Naive thymus-derived CD4-positive, alpha-beta T cell (primary cell): ENCODE data around the gene F5. TPM values are rescaled to one million over a fixed set of nuclear protein-coding genes. Genes with fewer than 3 reads are reported as not detected.
"Not testable (repeated sequence)": the region's sequence is repeated elsewhere in the genome, so short reads cannot be mapped to it uniquely, and the experiment has no call there.

Experiments used
- ATAC-seq: fragments of 150-1000 bp; cut with Tn5 transposase; 2 replicates; pipeline ENCODE4 v1.10.0; 2021; ENCODE audit warnings: mild to moderate bottlenecking, moderate library complexity
- CTCF ChIA-PET: fragments of 350-600 bp; sonication (Branson Sonifier 250); formaldehyde crosslinking; loops from one replicate; lab custom pipeline; 2021; ENCODE audit warnings: antibody characterized with exemption; lab: Charles Lee
- POLR2A ChIA-PET: fragments of 350-600 bp; sonication (Branson Sonifier 250); formaldehyde crosslinking; loops from one replicate; lab custom pipeline; 2021; ENCODE audit warnings: antibody characterized with exemption, inconsistent platforms; lab: Charles Lee
- DNase-seq, 9 donors: peaks; one replicate each; pipeline versions ENCODE4 v3.0.0 to v3.0.0-alpha.2; 2020 to 2022; ENCODE audit warnings: mixed read lengths in 1 of 9
- H3K27ac ChIP-seq: one replicate; pipeline ENCODE4 v1.7.0; 2013; ENCODE audit warnings: mild to moderate bottlenecking, low read depth, low read length, moderate library complexity
- H3K27me3 ChIP-seq, 2 donors: one replicate each; pipeline ENCODE4 v1.7.0; 2013; ENCODE audit warnings: low read length in 2 of 2, mild to moderate bottlenecking in 2 of 2, moderate library complexity in 2 of 2; ENCODE audit not compliant: control insufficient read depth in 2 of 2, insufficient read depth in 2 of 2
- H3K36me3 ChIP-seq, 3 experiments: 1 replicate in 2 of 3; 2 replicates in 1 of 3; pipeline ENCODE4 v1.7.0; 2013; ENCODE audit warnings: low read length in 3 of 3, mild to moderate bottlenecking in 3 of 3, moderate library complexity in 1 of 3; ENCODE audit not compliant: insufficient read depth in 3 of 3, control insufficient read depth in 2 of 3
- H3K4me1 ChIP-seq, 2 donors: one replicate each; pipeline ENCODE4 v1.7.0; 2013; ENCODE audit warnings: low read length in 2 of 2, mild to moderate bottlenecking in 2 of 2, moderate library complexity in 1 of 2; ENCODE audit not compliant: control insufficient read depth in 2 of 2, insufficient read depth in 2 of 2
- H3K4me3 ChIP-seq: 2 replicates; pipeline ENCODE4 v1.7.0; 2013; ENCODE audit warnings: mild to moderate bottlenecking, low read length
- H3K9me3 ChIP-seq, 3 experiments: 1 replicate in 2 of 3; 2 replicates in 1 of 3; pipeline ENCODE4 v1.7.0; 2013; ENCODE audit warnings: low read length in 3 of 3; ENCODE audit not compliant: control insufficient read depth in 2 of 3
- H3K27ac Mint-ChIP-seq, 9 donors: one replicate each; pipeline ENCODE4 v1.8.0; 2020 to 2022; ENCODE audit warnings: mixed read lengths in 9 of 9, mild to moderate bottlenecking in 8 of 9, moderate library complexity in 5 of 9, inconsistent platforms in 2 of 9
- H3K27me3 Mint-ChIP-seq, 5 donors: one replicate each; pipeline ENCODE4 v1.8.0; 2021 to 2022; ENCODE audit warnings: mixed read lengths in 5 of 5, mild to moderate bottlenecking in 1 of 5
- H3K36me3 Mint-ChIP-seq, 5 donors: one replicate each; pipeline ENCODE4 v1.8.0; 2020 to 2022; ENCODE audit warnings: mixed read lengths in 5 of 5, mild to moderate bottlenecking in 3 of 5, inconsistent platforms in 1 of 5
- H3K4me1 Mint-ChIP-seq, 7 donors: one replicate each; pipeline ENCODE4 v1.8.0; 2020 to 2022; ENCODE audit warnings: mixed read lengths in 7 of 7, mild to moderate bottlenecking in 3 of 7, inconsistent platforms in 1 of 7
- H3K4me3 Mint-ChIP-seq, 10 donors: one replicate each; pipeline ENCODE4 v1.8.0; 2020 to 2022; ENCODE audit warnings: mild to moderate bottlenecking in 10 of 10, mixed read lengths in 10 of 10, moderate library complexity in 6 of 10, inconsistent platforms in 2 of 10
- H3K9me3 Mint-ChIP-seq, 11 donors: one replicate each; pipeline ENCODE4 v1.8.0; 2020 to 2022; ENCODE audit warnings: mixed read lengths in 11 of 11, mild to moderate bottlenecking in 4 of 11, inconsistent platforms in 1 of 11, moderate library complexity in 1 of 11
- intact Hi-C, 2 donors: fragments of 100-400 bp; cut with micrococcal nuclease; formaldehyde crosslinking; loops; one replicate each; pipeline ENCODE4 v1.15.1; 2023
- polyA plus RNA-seq, 2 donors: library from polyadenylated mRNA; unstranded; fragments of 300-500 nt; fragmentation: Illumina TruSeq; gene quantifications; one replicate each; pipeline ENCODE4 v1.2.3, GENCODE V29; 2021
- total RNA-seq, 6 experiments: library from RNA in 5 of 6; stranded (reverse) in 5 of 6; gene quantifications; 1 replicate in 5 of 6; 2 replicates in 1 of 6; pipeline ENCODE4 v1.2.3 and lab custom pipeline; 2021 to 2026

The F5 gene
- total and polyA plus RNA-seq, 7 experiments from 2014 or later: 1.2 to 14.6 (median 3.8) TPM

DNA sequence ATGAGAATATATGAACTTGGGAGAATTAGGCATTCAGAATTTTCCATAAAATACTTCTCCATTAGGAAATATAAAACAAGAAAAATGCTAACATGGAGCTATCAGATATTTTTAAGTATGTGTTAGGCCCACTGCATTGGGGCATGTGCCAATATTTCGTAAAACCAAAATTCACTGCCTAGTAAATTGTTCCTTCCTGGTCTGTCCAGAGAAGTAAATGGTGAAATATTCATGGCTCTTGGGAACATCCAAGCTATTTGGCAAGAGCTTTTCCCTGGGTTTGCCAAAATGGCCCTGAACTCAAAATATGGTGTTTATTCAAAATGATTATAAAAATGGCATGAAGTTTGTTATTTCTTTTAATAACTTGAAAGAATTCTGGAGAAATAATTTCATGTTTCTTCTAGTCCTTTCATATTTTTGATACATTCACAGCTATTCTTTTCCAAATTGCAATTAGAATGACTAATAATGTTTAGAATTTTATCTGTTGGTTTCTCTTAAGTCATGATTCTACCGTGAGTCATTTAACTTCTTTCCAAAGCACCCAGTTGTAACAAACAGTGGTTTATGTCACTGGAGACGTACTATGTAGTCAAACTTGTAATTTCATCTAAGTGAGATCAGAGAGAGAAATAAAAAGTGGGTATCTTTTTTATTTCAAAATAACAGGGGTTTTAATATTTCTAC, 74.8 kb downstream of the F5 start:
- peaks cover 0 to 19% (median 12%) of the 10 kb centered on the region in 7 donors for H3K4me1 Mint-ChIP-seq
- ChIA-PET CTCF (no interaction called here), POLR2A (no interaction called here)
- H3K27ac Mint-ChIP-seq: no peak overlapping the region
- H3K27ac ChIP-seq: no peak overlapping the region
- H3K36me3 Mint-ChIP-seq: peaks cover 0 to 19% (median 4%) of the 10 kb centered on the region in 5 donors
- intact Hi-C loops: no loop called here
- H3K9me3 ChIP-seq: no peaks in the 10 kb centered on the region
- H3K27me3 Mint-ChIP-seq: no peaks in the 10 kb centered on the region
- ATAC-seq (no peak), DNase-seq (no peak)
- no peaks in the 10 kb centered on the region for H3K27me3 ChIP-seq
- peaks cover 0 to 9% of the 10 kb centered on the region in 2 donors for H3K4me1 ChIP-seq
- peaks cover 0 to 2% (median 0%) of the 10 kb centered on the region in 11 donors for H3K9me3 Mint-ChIP-seq
- no peaks in the 10 kb centered on the region for H3K36me3 ChIP-seq
- no peak overlapping the region for H3K4me3 Mint-ChIP-seq
- H3K4me3 ChIP-seq: no peak overlapping the region

DNA sequence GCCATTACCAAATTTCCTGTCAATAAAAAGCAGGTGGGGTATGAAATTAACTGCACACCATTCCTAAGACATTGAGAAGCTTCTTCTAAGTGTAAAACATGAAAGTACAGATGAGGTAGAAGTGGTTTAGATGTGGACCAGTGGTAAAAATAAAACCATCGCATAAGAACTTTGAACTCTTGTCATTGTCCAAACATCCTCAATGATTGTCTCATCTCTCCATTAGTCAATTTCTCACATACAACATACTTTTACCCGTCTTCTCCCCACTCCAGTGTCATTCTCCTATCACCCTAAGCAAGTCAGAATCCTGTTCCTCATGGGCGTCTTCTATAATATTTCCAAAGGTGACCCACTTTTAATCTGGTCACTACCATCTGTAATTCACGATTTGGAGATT, 76.2 kb downstream of the F5 start:
- CTCF ChIA-PET: no interaction called here
- H3K36me3 Mint-ChIP-seq: peaks cover 0 to 12% (median 4%) of the 10 kb centered on the region in 5 donors
- H3K36me3 ChIP-seq: no peaks in the 10 kb centered on the region
- peaks cover 0 to 9% of the 10 kb centered on the region in 2 donors for H3K4me1 ChIP-seq
- H3K27me3 ChIP-seq: no peaks in the 10 kb centered on the region
- H3K4me3 ChIP-seq: no peak overlapping the region
- H3K9me3 ChIP-seq: no peaks in the 10 kb centered on the region
- no peaks in the 10 kb centered on the region for H3K27me3 Mint-ChIP-seq
- no peak overlapping the region for H3K4me3 Mint-ChIP-seq
- ATAC-seq (no peak), DNase-seq (no peak)
- POLR2A ChIA-PET: no interaction called here
- H3K9me3 Mint-ChIP-seq: peaks cover 0 to 2% (median 0%) of the 10 kb centered on the region in 11 donors
- intact Hi-C loops: loop anchor here in 1 of 2 donors (1.0 kb wide), 1 partner anchor 304 kb away; no protein-coding TSS in a partner anchor
- peak overlapping the region in 1 of 9 donors; percentile 9 for H3K27ac Mint-ChIP-seq
- no peak overlapping the region for H3K27ac ChIP-seq
- H3K4me1 Mint-ChIP-seq: peaks cover 0 to 19% (median 12%) of the 10 kb centered on the region in 7 donors

- DNase-seq: no peak
- no peaks in the 10 kb centered on the region for H3K27me3 Mint-ChIP-seq
- H3K4me1 ChIP-seq: peaks cover 0 to 9% of the 10 kb centered on the region in 2 donors
- no peaks in the 10 kb centered on the region for H3K36me3 ChIP-seq
- no peak overlapping the region for H3K27ac ChIP-seq
- H3K4me3 ChIP-seq: no peak overlapping the region
- peaks cover 0 to 19% (median 12%) of the 10 kb centered on the region in 7 donors for H3K4me1 Mint-ChIP-seq
- ChIA-PET POLR2A (no interaction called here), CTCF (no interaction called here)
- intact Hi-C loops: loop anchor here in 1 of 2 donors (2.0 kb wide), 1 partner anchor 23 kb away; no protein-coding TSS in a partner anchor
- H3K9me3 ChIP-seq: no peaks in the 10 kb centered on the region
- peaks cover 0 to 2% (median 0%) of the 10 kb centered on the region in 11 donors for H3K9me3 Mint-ChIP-seq
- ATAC-seq: no peak
- no peak overlapping the region for H3K27ac Mint-ChIP-seq
- peaks cover 0 to 10% (median 4%) of the 10 kb centered on the region in 5 donors for H3K36me3 Mint-ChIP-seq
- H3K27me3 ChIP-seq: no peaks in the 10 kb centered on the region
- no peak overlapping the region for H3K4me3 Mint-ChIP-seq
Measured at GRCh38 chr1:169509354-169509753, 76.9 kb downstream of the F5 start.

DNA sequence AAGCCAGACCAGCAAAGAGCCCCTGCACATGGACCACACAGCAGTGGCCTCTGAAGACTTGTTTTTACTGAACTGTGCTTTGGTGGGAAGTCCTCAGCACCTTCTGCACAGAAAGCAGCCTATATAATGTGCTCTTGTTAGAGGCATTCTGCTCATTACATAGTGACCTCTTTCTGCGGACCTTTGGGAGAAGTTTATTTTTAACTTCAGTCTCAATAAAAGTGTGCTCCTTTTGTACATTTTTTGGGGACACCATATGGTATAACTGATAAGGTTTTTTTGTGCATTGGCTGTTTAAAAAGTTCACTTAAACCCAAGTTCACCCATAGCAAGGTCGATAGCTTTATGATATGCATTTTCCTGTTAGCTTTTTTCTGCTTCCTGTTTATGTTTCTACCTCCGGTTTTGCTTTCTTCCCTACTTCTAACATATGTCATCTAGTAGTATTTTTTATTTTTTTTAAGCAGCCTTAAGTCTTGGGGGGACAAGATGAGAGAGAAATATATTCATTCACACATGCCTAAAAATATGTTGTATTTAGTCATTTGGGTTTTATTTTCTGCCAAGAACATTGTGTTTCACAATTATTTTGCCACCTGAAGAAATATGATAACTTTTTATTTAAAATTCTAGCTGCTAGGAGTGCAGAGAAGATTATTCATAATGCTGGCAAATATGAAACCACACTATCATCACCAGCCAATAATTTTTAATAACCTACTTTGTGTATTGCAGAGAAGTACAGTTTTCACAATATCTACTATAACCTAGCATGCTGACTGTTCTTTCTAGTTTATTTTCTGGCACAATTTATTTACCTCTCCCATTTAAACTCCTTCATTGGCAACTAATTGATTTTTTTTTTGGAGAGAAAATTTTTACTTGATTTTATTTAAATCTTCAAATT, 77.6 kb downstream of the F5 start:
- Histone ChIP-seq H3K4me1 (peaks cover 0 to 9% of the 10 kb centered on the region in 2 donors), H3K27ac (no peak overlapping the region), H3K9me3 (no peaks in the 10 kb centered on the region), H3K4me3 (no peak overlapping the region), H3K36me3 (no peaks in the 10 kb centered on the region), H3K27me3 (no peaks in the 10 kb centered on the region)
- ChIA-PET CTCF (no interaction called here), POLR2A (interaction anchor here (0.7 kb wide), 1 partner anchor 358 kb away, joined by 4 read pairs; no protein-coding TSS in a partner anchor)
- Mint-ChIP-seq H3K4me1 (peaks cover 0 to 19% (median 12%) of the 10 kb centered on the region in 7 donors), H3K4me3 (peak overlapping the region in 7 of 10 donors; percentile 32 to 74 (median 58)), H3K27me3 (no peaks in the 10 kb centered on the region), H3K27ac (peak overlapping the region in 6 of 9 donors; percentile 7 to 80 (median 60)), H3K9me3 (peaks cover 0 to 3% (median 0%) of the 10 kb centered on the region in 11 donors), H3K36me3 (peaks cover 0 to 11% (median 3%) of the 10 kb centered on the region in 5 donors)
- no peak for ATAC-seq
- intact Hi-C loops: loop anchor here in 1 of 2 donors (2.0 kb wide), 1 partner anchor 22 kb away; no protein-coding TSS in a partner anchor
- no peak for DNase-seq

DNA sequence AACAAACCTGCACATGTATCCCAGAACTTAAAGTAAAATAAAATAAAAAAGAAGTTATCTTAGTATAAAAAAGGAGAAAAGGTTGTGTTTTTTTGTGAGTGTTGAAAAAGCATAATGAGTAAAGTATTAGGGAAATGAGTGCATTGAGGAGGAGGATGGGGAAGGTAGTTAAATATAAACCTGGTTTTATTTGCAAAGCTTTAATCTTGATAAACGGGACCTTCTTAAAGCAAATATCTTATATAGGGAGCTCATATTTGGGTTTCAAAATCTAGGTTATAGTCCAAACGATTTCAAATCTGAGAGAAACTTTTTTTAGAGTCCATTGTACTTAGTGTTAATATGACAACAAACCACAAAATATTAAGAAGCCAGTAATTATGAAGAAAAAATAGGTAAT, 78.9 kb downstream of the F5 start:
- Mint-ChIP-seq H3K36me3 (peaks cover 0 to 12% (median 0%) of the 10 kb centered on the region in 5 donors), H3K9me3 (peaks cover 0 to 6% (median 0%) of the 10 kb centered on the region in 11 donors), H3K27ac (peak overlapping the region in 2 of 9 donors; percentile 14 to 22), H3K4me3 (no peak overlapping the region), H3K27me3 (no peaks in the 10 kb centered on the region), H3K4me1 (peaks cover 0 to 19% (median 12%) of the 10 kb centered on the region in 7 donors)
- ChIA-PET POLR2A (interaction anchor here (0.6 to 0.7 kb wide), 2 partner anchors 10 to 185 kb away, joined by 3 read pairs; no protein-coding TSS in a partner anchor), CTCF (no interaction called here)
- Histone ChIP-seq H3K4me1 (peaks cover 0 to 9% of the 10 kb centered on the region in 2 donors), H3K27me3 (no peaks in the 10 kb centered on the region), H3K9me3 (no peaks in the 10 kb centered on the region), H3K36me3 (no peaks in the 10 kb centered on the region), H3K4me3 (no peak overlapping the region), H3K27ac (no peak overlapping the region)
- DNase-seq: no peak
- ATAC-seq: no peak
- intact Hi-C loops: no loop called here

- H3K27ac ChIP-seq, DNase-seq, intact Hi-C loops, H3K36me3 ChIP-seq, POLR2A ChIA-PET, H3K27me3 ChIP-seq, ATAC-seq, H3K9me3 ChIP-seq, H3K27ac Mint-ChIP-seq, H3K4me3 Mint-ChIP-seq, H3K4me1 ChIP-seq, CTCF ChIA-PET, H3K4me3 ChIP-seq, H3K4me1 Mint-ChIP-seq, H3K27me3 Mint-ChIP-seq: not testable (repeated sequence)
- Mint-ChIP-seq H3K36me3 (peaks cover 0 to 14% (median under 1%) of the 10 kb centered on the region in 5 donors), H3K9me3 (peaks cover 0 to 12% (median under 1%) of the 10 kb centered on the region in 11 donors)
Measured at GRCh38 chr1:169503601-169504000, 82.7 kb downstream of the F5 start.
